Pulmonary artery endothelial cell (primary cell): ENCODE results near the gene CARMIL1. TPM values are rescaled to one million over a fixed set of nuclear protein-coding genes. Genes with fewer than 3 reads are reported as not detected.

ENCODE experiments used
- DNase-seq: peaks from one replicate; pipeline ENCODE4 v3.0.0-alpha.2; 2011; ENCODE audit warnings: low read depth, low spot score
- total RNA-seq: library from RNA; depleted of rRNA; stranded (reverse); fragments of >200 nt; gene quantifications from 2 replicates; pipeline ENCODE4 v1.2.3, GENCODE V29; 2014

CARMIL1 gene
- total RNA-seq, 1 donor from 2014 or later, result 6.1 TPM

DNA sequence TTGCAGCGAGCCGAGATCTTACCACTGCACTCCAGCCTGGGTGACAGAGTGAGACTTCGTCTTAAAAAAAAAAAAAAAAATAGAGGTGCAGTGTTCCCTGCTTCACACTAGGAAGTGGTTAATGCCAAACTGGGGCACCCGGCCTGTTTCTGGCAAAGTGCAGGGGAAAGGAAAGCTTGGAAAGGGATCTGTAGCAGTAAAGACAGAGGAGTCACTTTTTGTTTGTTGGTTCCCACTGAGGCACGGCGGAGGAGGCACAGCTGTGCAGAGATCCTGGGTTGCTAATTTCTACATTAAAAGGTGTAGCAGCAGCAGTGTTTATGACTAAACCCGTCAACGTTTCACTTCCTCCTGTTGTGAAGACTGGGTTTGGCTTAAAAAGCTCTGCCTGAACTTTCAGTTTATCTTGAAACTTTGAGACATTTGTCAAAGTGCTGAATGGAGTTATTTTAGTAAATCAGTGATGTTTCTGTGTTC lies 125.6 kb downstream of the CARMIL1 start:
- no peak for DNase-seq

DNA sequence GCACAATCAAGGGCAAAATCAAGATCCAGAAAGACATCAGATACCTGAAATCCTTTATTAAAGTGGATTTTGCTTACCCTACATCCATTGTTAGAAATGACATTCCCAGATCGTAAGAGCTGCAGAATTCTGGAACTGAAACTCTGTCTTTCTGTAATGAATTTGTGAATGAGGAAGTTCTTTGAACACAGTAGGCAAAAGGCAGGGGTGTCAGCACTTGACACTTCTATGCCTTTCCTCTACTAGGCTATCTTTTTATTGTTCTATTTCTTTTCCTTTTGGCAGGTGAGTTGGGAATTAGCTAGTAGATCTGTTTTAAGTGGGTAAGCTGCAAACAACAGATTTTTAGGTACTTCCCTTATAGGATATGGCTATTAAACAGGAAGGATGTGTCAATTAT lies 126.3 kb downstream of the CARMIL1 start:
- DNase-seq, result no peak

DNA sequence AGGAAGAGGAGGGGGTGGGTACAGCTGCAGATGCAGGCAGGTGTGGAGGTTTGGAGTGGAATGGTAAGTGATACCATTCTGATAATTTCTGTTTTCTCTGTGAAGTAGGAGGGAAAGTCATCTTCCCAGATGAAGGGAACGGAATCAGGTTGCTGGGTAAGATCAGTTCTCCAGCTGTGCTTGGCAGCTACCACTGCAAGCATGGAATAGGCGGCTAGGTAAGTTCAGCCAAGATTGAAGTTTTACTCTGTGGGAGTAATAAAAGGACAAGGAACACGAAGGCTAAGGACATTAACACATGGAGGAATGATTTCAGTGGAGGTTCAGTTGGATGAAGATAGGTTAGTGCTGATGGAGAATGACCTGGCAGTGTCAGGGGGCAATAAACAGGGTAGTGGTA lies 128.3 kb downstream of the CARMIL1 start:
- no peak for DNase-seq

DNA sequence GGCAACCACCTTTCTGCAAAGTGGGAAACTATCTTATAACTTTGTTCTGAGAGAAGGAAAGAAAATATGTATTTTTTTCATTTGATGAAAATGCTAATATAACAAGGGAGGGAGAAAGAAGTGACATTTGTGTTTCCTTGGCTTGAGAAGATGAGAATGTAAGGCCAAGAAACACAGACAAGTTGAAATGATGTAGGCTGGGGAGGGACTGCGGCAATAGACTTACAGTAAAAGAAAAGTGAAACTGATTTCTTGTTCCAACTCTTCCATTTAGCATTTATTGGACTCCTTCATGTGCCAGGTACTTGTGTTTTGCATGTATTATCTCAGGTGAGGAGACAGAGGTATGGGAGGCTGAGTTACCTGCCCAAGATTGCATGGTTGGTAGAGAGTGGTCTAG lies 130.9 kb downstream of the CARMIL1 start:
- DNase-seq, result no peak

DNA sequence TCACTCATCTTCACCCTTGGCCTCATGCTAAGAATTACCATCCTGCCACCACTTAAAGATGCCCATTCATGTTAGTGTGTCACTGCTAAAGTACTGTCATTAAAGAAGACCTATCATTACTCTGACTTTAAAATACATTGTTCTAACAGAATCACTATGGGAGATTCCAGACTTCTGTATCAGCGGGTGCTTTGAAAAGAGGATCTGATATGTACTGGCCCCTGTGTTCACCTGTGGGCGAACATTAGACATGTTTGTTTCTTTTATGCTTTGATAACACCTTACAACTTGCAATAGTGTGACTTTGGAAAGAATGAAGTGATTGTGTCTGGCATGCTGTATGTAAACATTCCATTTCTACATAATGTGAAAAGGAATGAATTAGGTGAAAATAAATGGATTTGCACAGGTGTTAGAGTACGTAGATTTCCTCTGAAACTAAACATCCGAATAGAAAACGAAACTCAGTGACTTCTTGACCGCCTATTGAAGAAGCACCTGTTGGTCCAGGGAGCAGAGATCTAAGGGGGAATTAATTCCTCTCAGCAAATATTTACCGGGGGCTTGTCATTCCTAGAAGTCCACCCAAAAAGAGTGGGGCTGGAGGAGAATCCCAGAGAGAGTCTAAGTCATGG lies 132.3 kb downstream of the CARMIL1 start:
- no peak for DNase-seq

DNA sequence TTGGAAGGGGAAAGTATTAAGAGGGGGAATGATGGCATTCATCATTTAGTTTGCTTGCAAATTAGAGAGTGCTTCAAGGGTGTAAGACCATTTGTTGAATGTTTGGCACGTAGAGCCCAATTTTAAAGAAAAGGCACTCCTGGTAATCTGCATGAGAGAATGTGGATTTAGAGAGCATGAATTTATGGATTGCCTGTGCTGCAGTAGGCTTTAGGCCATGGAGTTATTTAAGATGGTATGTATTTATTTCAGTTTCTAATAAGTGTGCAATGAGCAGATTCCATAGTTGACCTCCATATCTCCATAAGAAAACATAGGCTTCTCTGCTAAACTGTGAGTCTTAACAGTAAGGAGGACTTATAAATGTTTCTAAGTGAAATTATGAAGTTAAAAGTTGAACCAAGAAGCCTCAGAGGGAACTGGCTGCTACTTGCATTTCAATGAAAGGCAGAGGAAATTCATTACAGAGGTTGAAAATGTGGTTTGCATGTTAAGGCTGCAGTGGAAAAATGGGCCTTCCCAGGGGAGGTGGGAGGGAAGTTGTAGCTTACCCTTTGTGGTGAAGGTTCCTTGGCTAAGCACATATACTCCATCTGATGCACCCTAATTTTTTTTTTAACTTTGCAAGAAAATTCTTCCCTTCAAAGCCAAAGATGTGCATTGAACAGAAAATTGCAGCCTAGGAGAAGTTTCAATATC lies 134.2 kb downstream of the CARMIL1 start:
- no peak for DNase-seq

DNA sequence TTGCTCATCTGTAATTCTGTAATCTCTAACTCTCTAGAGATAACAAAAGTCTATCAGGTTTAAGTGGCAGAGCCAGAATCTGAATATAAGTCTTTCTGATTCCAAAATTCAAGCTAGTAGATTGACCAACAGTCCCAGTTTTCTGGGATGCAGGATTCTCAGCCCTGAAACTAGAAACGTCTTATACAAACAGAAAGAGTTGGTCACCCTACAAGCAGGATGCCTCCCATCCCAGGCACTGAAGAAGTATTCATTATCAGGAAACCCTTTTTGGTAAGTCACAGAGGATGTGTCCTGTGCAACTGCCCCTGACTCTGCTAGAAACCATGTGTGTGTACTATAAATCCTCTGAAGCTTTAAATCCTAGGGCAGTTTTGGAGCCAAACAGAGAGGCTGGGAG lies 135.0 kb downstream of the CARMIL1 start:
- DNase-seq, result no peak

DNA sequence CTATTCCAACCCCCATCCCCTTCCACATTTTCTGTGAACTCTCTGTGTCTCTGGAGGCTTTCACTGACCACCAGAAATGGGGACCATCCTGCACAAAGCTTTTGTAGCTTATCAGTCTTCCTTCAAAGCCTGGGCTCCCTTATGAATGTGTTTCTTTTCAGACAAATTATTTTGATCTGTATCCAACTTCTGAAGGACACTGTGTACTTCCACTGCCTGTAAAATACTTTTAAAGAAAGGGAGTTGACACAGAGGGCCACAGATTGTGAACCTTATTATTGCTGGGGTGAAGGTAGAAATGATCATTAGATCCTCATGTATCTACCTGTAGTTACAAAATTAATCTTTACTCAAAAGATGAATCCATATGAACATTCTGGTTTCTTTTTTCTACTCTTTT lies 135.6 kb downstream of the CARMIL1 start:
- DNase-seq, result no peak

DNA sequence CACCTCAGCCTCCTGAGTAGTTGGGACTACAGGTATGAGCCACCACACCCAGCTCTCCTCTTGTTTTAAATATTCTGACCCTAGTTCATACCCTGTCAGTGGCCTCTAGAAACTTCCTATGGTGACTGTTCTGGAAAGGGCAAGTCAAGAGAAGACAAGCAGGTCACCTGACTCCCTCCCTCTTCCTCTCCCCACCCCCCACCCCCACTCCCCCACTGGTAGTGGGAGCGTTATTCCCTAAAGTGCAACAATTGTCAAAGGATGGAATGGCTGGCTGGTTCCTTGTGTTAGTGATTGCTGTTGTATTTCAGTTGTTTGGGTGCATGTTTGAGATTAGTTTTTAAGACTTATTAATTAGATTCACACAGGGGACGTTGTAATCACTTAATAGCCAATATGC lies 136.1 kb downstream of the CARMIL1 start:
- no peak for DNase-seq

DNA sequence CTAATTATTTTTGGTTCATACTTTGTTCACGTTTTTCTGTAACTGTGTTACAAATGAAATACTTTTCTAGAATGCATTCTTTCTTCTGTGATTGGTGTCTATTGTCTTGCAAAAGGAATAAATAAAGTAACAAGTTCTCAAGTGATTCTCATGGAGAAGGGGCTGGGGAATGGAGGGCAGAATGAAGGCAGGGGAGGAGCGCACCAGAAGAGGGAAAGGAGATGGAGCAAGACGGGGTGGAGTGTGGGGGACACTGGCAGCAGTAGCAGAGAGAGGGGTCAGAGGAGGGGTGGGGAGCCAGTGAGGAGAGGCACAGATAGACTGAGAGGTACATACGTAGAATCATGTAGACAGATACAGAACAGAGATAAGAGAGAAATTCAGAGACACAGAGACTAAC lies 136.5 kb downstream of the CARMIL1 start:
- DNase-seq, result no peak

DNA sequence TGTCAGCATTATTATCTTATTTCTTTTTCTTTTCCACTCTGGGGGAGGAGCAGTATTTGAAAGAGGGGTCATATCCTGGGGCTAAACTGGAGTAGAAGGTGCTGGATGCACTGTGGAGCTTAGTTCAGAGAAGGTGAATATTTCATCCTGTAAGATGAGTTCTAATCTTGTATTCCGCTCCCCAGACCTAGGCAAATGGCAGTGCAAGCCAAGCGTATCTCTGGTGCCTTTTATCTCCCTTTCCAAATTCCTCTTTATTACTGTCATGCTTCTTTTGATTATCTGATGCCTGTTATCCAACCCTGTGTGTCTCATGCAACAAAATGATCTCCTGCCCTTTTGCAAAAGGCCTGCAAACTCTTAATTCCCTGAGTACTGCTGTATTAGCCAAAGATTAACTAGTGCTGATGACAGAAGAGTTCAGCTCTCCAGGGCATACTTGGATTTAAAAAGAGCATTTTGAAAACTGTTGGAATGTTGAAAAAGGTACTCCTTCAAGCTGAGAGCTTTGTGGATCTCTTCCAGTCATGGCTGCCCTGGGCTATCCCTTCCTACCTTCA lies 138.0 kb downstream of the CARMIL1 start:
- DNase-seq, result no peak

DNA sequence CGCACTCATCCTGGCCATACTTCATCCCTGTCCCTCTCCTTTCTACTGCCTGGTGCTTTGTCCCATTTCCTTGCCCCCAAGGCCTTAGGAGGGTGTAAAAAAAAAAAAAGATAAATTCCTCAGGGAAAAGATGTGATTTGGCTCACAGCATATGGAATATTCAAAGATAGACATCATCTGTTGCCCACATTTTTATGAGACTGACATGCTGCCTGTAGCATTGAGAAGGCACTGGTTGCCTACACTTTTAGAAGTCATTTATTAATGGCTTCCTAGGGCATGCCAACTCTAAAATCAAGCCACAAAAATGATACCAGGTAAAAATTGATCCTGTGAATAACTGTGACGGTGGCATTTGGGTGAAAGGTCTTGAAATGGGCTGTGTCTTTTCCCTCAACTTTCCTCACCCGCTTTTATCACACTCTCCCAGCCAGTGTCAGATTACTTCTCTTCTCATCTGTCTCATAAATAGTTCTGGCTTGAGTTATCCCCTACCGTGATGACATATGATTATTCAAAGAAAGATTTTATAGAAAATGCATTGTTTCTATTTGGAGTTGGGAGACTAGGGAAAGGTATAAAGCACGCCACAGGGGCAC lies 139.4 kb downstream of the CARMIL1 start:
- DNase-seq, result no peak

DNA sequence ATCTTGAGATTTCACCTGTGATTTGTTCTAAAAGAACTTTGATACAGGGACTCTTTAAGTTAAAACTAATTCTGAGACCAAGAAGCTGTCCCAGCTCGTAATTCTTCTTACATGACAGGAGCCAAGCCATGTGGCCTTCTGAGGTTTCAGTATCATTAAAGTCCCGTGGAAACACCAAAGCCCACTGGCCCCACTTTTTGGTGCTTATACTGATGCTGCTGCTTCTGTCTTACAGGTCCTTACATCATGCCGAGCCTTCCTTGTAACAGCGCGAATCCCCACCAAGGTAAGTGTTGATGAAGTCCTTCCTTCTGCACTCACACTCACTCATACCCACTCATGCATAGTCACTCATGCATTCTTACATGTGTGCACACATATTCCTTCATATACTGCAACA lies 140.7 kb downstream of the CARMIL1 start:
- no peak for DNase-seq

DNA sequence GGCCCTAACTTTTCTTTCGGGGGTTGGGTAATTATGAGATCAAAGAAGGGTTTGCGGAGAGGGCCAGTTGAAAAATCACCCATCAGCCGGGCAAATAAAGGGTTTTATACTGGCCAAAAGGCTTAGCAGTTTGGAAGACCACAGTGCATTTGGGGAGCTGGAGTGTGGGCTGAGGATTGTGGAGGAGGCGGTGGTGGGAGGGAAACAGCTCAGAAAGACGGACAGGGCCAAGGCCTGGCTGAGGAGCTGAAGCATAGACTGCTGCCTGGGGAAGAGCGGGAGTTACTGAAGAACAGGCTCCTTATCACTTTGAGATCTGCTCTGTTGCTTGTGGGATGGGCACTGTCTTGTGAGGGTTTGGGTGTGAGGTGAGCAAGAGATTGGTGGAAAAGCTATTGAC lies 144.2 kb downstream of the CARMIL1 start:
- no peak for DNase-seq

DNA sequence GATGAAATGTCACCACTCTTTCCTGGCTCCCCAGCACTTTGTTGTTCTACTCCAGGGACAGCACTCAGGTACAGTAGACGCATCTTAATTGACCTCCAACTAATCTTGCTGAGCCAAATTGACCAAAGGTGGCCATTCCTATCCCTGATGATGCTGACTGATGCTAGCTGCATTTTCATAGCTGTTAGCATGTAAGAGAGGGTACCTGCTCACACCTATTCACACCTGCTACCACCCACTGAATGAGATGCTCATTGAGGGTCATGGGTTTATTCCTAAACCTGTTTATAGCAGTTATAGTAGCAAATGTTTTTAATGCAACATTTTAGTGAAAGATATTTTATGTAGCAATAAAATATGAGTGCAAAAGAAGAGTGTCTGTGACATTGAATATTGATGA lies 145.1 kb downstream of the CARMIL1 start:
- DNase-seq, result no peak

DNA sequence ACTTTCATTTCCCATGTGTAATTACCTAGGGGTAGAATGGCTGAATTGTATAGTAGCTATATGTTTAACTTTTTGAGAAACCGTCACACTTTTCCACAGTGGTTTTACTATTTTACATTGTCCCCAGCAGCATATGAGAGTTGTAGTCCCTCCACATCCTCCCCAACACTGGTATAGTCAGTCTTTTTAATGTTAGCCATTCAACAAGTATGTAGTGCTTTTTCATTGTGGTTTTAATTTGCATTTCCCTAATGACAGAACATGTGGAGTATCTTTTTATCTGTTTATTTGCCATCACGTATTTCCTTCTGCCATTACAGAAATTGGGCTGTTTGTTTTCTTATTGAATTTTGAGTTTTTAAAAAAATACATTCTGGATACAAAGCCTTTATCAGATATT lies 148.4 kb downstream of the CARMIL1 start:
- DNase-seq, result no peak

DNA sequence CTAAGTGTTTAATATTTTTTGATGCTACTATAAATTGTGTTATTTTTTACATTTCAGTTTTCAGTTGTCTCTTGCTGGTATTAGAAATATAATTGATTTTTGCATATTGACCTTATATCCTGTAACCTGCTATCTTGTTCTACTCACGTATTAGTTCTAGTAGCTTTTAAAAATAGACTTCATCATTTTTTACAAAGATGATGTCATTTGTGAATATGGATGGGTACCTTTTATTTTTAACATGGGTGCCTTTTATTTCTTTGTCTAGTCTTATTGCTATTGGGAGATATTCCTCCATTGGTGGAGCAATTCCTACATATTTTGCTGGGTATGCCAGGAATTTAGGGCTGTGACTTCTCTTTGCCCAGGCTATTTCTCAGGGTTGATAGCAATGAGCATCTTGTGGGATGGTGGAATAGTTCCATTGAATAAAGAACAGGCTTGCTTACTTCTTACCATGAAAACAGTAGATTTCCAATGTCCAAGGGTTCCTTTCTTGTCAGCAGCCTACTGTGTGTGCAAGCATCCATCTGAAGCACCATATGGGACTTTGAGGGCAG lies 149.7 kb downstream of the CARMIL1 start:
- no peak for DNase-seq

DNA sequence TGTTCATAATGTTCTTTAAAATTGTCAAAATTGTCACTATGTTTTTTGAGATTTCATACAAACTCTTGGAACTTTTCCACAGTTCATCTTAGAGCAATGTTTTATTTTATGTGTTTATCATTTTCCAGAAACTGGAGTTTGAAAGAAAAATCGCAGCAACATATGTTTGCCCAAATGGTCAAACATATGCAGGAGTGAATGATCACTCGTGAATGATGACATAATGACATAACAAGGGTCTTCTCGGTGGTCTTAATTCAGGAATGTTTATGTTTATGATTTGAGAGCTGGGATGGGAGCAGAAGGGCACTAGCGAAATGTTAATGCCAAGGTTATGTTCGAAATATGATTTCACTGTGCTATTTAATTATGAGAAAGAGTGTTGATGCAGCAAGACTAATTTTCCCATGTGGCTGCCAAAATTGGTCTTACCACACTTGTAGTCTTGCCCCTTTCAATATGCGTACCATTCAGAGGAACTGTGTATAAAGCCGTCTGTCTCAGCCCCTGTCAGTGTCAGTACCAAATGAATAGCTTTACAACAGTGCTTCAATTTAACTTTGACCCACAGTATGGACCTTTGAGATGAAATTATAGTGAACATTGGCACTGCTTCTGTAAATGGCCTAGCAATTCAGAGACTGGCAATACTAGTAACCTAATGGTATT lies 152.3 kb downstream of the CARMIL1 start:
- no peak for DNase-seq

DNA sequence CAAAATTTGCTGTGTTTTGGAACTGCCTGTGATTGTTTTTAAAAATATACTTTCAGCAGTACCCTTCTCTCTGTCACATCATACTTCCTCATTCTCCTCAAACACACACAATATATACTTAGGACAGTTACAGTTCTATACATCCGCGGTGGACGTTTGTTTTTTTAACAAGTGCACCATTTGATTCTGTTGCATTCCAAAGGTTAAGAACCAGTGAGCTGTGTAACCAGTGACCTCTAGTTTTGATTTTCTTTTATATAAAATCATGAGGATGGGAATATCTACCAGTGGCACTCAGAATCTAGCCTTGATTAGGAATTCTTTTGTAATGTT lies 152.8 kb downstream of the CARMIL1 start:
- DNase-seq, result no peak

DNA sequence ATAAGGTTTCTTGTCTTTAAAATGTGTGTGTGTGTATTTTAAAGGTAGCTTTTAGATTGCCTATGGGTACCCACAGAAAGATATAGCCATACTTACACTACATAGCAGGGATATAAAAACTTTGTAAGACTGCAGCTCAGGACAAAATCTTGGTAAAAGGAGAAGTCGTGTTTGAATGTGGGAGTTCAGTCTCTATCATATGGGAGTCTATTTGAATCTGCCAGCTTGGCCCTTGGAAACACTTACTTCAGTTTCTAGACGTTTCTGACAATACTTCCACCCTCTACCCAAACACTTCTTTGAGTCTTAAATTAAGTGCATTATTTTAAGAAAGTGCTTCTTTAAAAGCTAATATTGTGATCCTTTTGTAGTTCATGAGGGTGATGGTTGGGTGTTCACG lies 155.7 kb downstream of the CARMIL1 start:
- no peak for DNase-seq

DNA sequence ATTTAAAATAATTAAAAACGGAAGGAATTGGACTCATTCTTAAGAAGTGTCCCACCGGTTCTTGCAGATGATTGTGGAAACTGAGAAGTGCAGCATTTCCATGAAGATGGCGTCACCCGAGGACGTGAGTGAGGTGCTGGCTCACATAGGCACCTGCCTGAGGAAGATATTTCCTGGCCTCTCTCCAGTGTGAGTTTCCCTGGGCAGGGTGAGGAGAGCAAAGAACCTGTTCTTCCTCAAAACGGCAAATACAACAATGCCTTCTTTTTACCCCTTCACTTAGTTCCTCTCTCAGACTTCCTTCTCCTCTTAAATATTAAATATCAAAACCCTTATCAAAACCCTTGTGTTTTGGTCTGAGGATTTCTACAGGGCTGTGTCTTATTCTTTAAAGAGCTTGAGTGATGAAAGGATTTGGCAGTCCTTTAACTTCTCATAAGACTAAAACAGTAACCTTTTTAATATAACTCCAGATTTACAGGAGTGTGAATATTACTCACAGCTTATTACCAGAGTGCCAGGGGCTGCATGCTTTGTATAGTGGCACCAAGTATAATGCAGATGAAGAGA lies 156.3 kb downstream of the CARMIL1 start:
- DNase-seq, result no peak

DNA sequence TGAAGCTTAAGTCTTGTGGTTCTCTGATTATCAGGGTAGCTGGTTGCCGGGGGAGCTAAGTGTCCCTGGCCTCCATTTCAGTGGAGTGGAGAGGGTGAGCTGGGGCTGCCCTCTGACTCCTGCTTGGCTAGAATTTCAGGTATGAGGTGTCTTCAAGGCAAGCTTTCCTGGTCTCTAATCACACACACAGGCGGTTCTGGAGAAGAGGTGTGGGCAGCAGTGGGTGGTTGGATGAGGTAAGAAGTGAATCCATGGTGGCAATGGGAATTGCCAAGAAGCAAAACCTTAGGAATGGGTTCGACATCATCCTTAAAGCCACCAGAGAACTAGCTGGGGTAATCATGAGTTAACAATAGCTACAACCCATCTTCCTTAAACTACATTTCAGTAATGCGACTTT lies 157.6 kb downstream of the CARMIL1 start:
- no peak for DNase-seq
